Thyroid gland (tissue), 4 donors: ENCODE measurements around the gene KCNQ1.

Source experiments
- CTCF ChIP-seq, 6 experiments: fragments of 200-600 bp in 3 of 6; fragments of 450-650 bp in 3 of 6; sonication (generic) in 3 of 6; IDR thresholded peaks; one replicate each; pipeline ENCODE4 v1.5.1; 2016 to 2019; ENCODE audit warnings: antibody characterized with exemption in 6 of 6, mild to moderate bottlenecking in 2 of 6, inconsistent platforms in 1 of 6, moderate library complexity in 1 of 6
- POLR2A ChIP-seq, 2 donors: fragments of 450-650 bp; IDR thresholded peaks; one replicate each; pipeline ENCODE4 v1.6.1; 2017; ENCODE audit warnings: antibody characterized with exemption in 2 of 2, mild to moderate bottlenecking in 2 of 2, moderate library complexity in 1 of 2

DNA sequence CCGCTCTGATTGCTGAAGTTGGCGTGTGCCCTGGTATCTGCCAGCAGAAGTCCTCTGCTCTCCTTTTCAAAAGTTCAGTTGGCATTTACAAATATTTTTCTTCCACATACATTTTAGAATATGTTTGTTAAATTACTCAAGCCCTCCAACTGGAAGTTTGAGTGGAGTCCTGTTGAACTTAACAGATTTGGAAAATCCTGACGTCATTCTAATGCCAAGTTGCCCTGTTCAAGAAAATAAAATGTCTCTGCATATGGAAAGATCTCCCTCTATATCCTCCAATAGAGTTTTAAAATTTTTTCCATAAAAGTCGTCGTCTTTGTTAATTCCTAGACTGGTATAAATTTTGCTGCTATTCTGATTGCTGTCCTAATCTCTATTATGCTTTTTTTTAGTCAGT lies 251.6 kb downstream of the KCNQ1 start:
- TF ChIP-seq POLR2A (IDR thresholded peaks at IDR 0.05) (no peak), CTCF (IDR thresholded peaks at IDR 0.05) (no peak)
